Right atrium auricular region (tissue), 2 donors: ENCODE results near the gene FBXO8. TPM values are rescaled to one million over a fixed set of nuclear protein-coding genes. Genes with fewer than 3 reads are reported as not detected.

Source experiments
- DNase-seq: peaks from one replicate; pipeline ENCODE4 v3.0.0-alpha.2; 2019; ENCODE audit warnings: low spot score
- H3K27ac ChIP-seq, 2 donors: fragments of 200-600 bp; sonication (generic); 1 replicate in 1 of 2; 2 replicates in 1 of 2; pipeline ENCODE4 v1.5.1; 2016 to 2019
- H3K27me3 ChIP-seq, 2 donors: fragments of 200-600 bp; sonication (generic); one replicate each; pipeline versions ENCODE4 v1.5.1 to v1.6.0; 2017 to 2019
- H3K36me3 ChIP-seq: fragments of 200-600 bp; sonication (generic); one replicate; pipeline ENCODE4 v1.5.1; 2016
- H3K4me1 ChIP-seq, 2 donors: fragments of 200-600 bp; sonication (generic); one replicate each; pipeline versions ENCODE4 v1.5.1 to v1.6.0; 2017 to 2019
- H3K4me3 ChIP-seq, 2 donors: fragments of 200-600 bp; sonication (generic); 1 replicate in 1 of 2; 2 replicates in 1 of 2; pipeline ENCODE4 v1.5.1; 2017 to 2019; ENCODE audit warnings: mild to moderate bottlenecking in 1 of 2, moderate library complexity in 1 of 2
- H3K9me3 ChIP-seq, 2 donors: fragments of 200-600 bp; sonication (generic); one replicate each; pipeline ENCODE4 v1.5.1; 2019
- CTCF ChIP-seq, 2 donors: fragments of 200-600 bp; sonication (generic); IDR thresholded peaks; one replicate each; pipeline ENCODE4 v1.5.1; 2019; ENCODE audit warnings: antibody characterized with exemption in 2 of 2
- total RNA-seq, 2 donors: library from RNA; depleted of rRNA; stranded (reverse); fragments of >200 nt; gene quantifications; one replicate each; pipeline ENCODE4 v1.1.0, GENCODE V29; 2016

Gene FBXO8
- total RNA-seq, 2 donors from 2014 or later = 26.3 to 28.0 TPM

- H3K9me3 ChIP-seq = no peaks in the 10 kb centered on the region
- no peak overlapping the region for H3K27ac ChIP-seq
- H3K36me3 ChIP-seq = no peaks in the 10 kb centered on the region
- no peak for DNase-seq
- H3K4me3 ChIP-seq = no peak overlapping the region
- H3K4me1 ChIP-seq = no peaks in the 10 kb centered on the region
- no peak for TF ChIP-seq CTCF (IDR thresholded peaks at IDR 0.05)
- H3K27me3 ChIP-seq = no peaks in the 10 kb centered on the region
Observed at GRCh38 chr4:174230680-174231079, 52.8 kb downstream of the FBXO8 start.

GRCh38 chr4:174230148-174230547 lies 53.3 kb downstream of the FBXO8 start:
- DNase-seq = no peak
- no peak for TF ChIP-seq CTCF (IDR thresholded peaks at IDR 0.05)
- no peaks in the 10 kb centered on the region for H3K27me3 ChIP-seq
- no peak overlapping the region for H3K4me3 ChIP-seq
- H3K9me3 ChIP-seq = no peaks in the 10 kb centered on the region
- H3K4me1 ChIP-seq = no peaks in the 10 kb centered on the region
- no peak overlapping the region for H3K27ac ChIP-seq
- no peaks in the 10 kb centered on the region for H3K36me3 ChIP-seq

- no peaks in the 10 kb centered on the region for H3K9me3 ChIP-seq
- H3K4me1 ChIP-seq = no peaks in the 10 kb centered on the region
- H3K36me3 ChIP-seq = no peaks in the 10 kb centered on the region
- TF ChIP-seq CTCF (IDR thresholded peaks at IDR 0.05) = no peak
- no peak overlapping the region for H3K27ac ChIP-seq
- no peak overlapping the region for H3K4me3 ChIP-seq
- no peak for DNase-seq
- no peaks in the 10 kb centered on the region for H3K27me3 ChIP-seq
Observed at GRCh38 chr4:174228988-174229387, 54.5 kb downstream of the FBXO8 start.

- no peak for DNase-seq
- Histone ChIP-seq H3K4me1 (no peaks in the 10 kb centered on the region), H3K36me3 (no peaks in the 10 kb centered on the region), H3K27me3 (no peaks in the 10 kb centered on the region), H3K4me3 (no peak overlapping the region), H3K27ac (no peak overlapping the region), H3K9me3 (no peaks in the 10 kb centered on the region)
- no peak for TF ChIP-seq CTCF (IDR thresholded peaks at IDR 0.05)
Observed at GRCh38 chr4:174225349-174226049, 58.0 kb downstream of the FBXO8 start.

GRCh38 chr4:174224550-174224949 lies 58.9 kb downstream of the FBXO8 start:
- Histone ChIP-seq H3K36me3 (no peaks in the 10 kb centered on the region), H3K4me3 (no peak overlapping the region), H3K4me1 (no peaks in the 10 kb centered on the region), H3K27ac (no peak overlapping the region), H3K9me3 (no peaks in the 10 kb centered on the region), H3K27me3 (no peaks in the 10 kb centered on the region)
- no peak for TF ChIP-seq CTCF (IDR thresholded peaks at IDR 0.05)
- no peak for DNase-seq
